COLO668 (cell line): ENCODE data around the gene NIT2.
"Not testable (repeated sequence)": the region's sequence is repeated elsewhere in the genome, so short reads cannot be mapped to it uniquely, and the experiment has no call there.

ENCODE experiments used
- DNase-seq: peaks from one replicate; lab custom pipeline; 2025; ENCODE audit not compliant: unreplicated experiment; lab: John Stamatoyannopoulos, UW

NIT2 gene

GRCh38 chr3:100334488-100335351 is at the start of gene NIT2:
Gene NIT2, plus strand, starts transcription at chr3:100334757. Its CDS starts 35 bp downstream, at chr3:100334792.
- peak; percentile 86 for DNase-seq

GRCh38 chr3:100288288-100288894 is 46.2 kb upstream of the NIT2 start:
- no peak for DNase-seq

- no peak for DNase-seq
Measured at GRCh38 chr3:100289339-100289738, 45.2 kb upstream of the NIT2 start.

GRCh38 chr3:100295089-100295488 is 39.5 kb upstream of the NIT2 start:
- DNase-seq: no peak

GRCh38 chr3:100297784-100298183 is 36.8 kb upstream of the NIT2 start:
- no peak for DNase-seq

- DNase-seq: no peak
Measured at GRCh38 chr3:100299016-100299415, 35.5 kb upstream of the NIT2 start.

- DNase-seq: no peak
Measured at GRCh38 chr3:100306695-100307094, 27.9 kb upstream of the NIT2 start.

GRCh38 chr3:100310355-100310965 is 24.1 kb upstream of the NIT2 start:
- no peak for DNase-seq

- no peak for DNase-seq
Measured at GRCh38 chr3:100311011-100311410, 23.5 kb upstream of the NIT2 start.

GRCh38 chr3:100316641-100317069 is 17.9 kb upstream of the NIT2 start:
- DNase-seq: peak; percentile 0

- no peak for DNase-seq
Measured at GRCh38 chr3:100317912-100318311, 16.6 kb upstream of the NIT2 start.

- no peak for DNase-seq
Measured at GRCh38 chr3:100319951-100320350, 14.6 kb upstream of the NIT2 start.

- DNase-seq: no peak
Measured at GRCh38 chr3:100324044-100324443, 10.5 kb upstream of the NIT2 start.

- DNase-seq: no peak
Measured at GRCh38 chr3:100325827-100326226, 8.7 kb upstream of the NIT2 start.

- DNase-seq: not testable (repeated sequence)
Measured at GRCh38 chr3:100327377-100327776, 7.2 kb upstream of the NIT2 start.

GRCh38 chr3:100329800-100330489 is 4.6 kb upstream of the NIT2 start:
- peak; percentile 1 for DNase-seq

GRCh38 chr3:100330651-100331050 is 3.9 kb upstream of the NIT2 start:
- no peak for DNase-seq

GRCh38 chr3:100331660-100332059 is 2.9 kb upstream of the NIT2 start:
- no peak for DNase-seq

GRCh38 chr3:100333051-100333450 is 1.5 kb upstream of the NIT2 start:
- DNase-seq: no peak

- DNase-seq: no peak
Measured at GRCh38 chr3:100333970-100334487, 528 bp upstream of the NIT2 start.

- peak; percentile 21 for DNase-seq
Measured at GRCh38 chr3:100335434-100335833, 877 bp downstream of the NIT2 start.
